Bronchial epithelial cell (primary cell): ENCODE results near the gene NANS. TPM values are rescaled to one million over a fixed set of nuclear protein-coding genes. Genes with fewer than 3 reads are reported as not detected.
"Not testable (repeated sequence)": the region's sequence is repeated elsewhere in the genome, so short reads cannot be mapped to it uniquely, and the experiment has no call there.

Source experiments
- DNase-seq: peaks from one replicate; pipeline ENCODE4 v3.0.0-alpha.2; 2010; ENCODE audit warnings: low read depth
- FAIRE-seq: peaks from 2 replicates; lab custom pipeline; 2011; peaks lifted over from hg19 to GRCh38; lab: Jason Lieb, UNC
- H3K27me3 ChIP-seq: 2 replicates; pipeline ENCODE4 v1.5.1; 2011; ENCODE audit warnings: low read length; ENCODE audit not compliant: control insufficient read depth, insufficient read depth
- H3K36me3 ChIP-seq: 2 replicates; pipeline ENCODE4 v1.5.1; 2011; ENCODE audit warnings: low read length; ENCODE audit not compliant: control insufficient read depth, insufficient read depth
- H3K4me3 ChIP-seq: 2 replicates; pipeline ENCODE4 v1.5.1; 2011; ENCODE audit warnings: mild to moderate bottlenecking, low read depth, low read length, control low read depth
- CTCF ChIP-seq: IDR thresholded peaks from 2 replicates; pipeline ENCODE4 v1.5.1; 2011; ENCODE audit warnings: mild to moderate bottlenecking, moderate library complexity, low read length, control low read depth, inconsistent platforms; ENCODE audit not compliant: insufficient read depth, severe bottlenecking
- total RNA-seq: library from RNA; depleted of rRNA; stranded (reverse); fragments of >200 nt; gene quantifications from 2 replicates; pipeline ENCODE4 v1.2.1, GENCODE V29; 2014

Gene NANS
- total RNA-seq, 1 donor from 2014 or later = 118 TPM

- FAIRE-seq = no peak
- Histone ChIP-seq H3K4me3 (no peak overlapping the region), H3K36me3 (peaks cover 3% of the 10 kb centered on the region), H3K27me3 (no peaks in the 10 kb centered on the region)
- no peak for TF ChIP-seq CTCF
- DNase-seq = peak; percentile 42
These were observed 29.4 kb downstream of the NANS start for GRCh38 chr9:98085944-98086343.

GRCh38 chr9:98086461-98086860, 29.9 kb downstream of the NANS start:
- FAIRE-seq = no peak
- no peaks in the 10 kb centered on the region for H3K27me3 ChIP-seq
- no peak for TF ChIP-seq CTCF
- no peak for DNase-seq
- peaks cover 1% of the 10 kb centered on the region for H3K36me3 ChIP-seq
- H3K4me3 ChIP-seq = no peak overlapping the region

- FAIRE-seq = no peak
- Histone ChIP-seq H3K4me3 (peak overlapping the region; percentile 28), H3K36me3 (peaks cover 1% of the 10 kb centered on the region), H3K27me3 (no peaks in the 10 kb centered on the region)
- peak; percentile 5 for TF ChIP-seq CTCF
- peak; percentile 81 for DNase-seq
These were observed 31.2 kb downstream of the NANS start for GRCh38 chr9:98087420-98088354.

- H3K36me3 ChIP-seq, FAIRE-seq, H3K4me3 ChIP-seq, H3K27me3 ChIP-seq, DNase-seq: not testable (repeated sequence)
These were observed 34.1 kb downstream of the NANS start for GRCh38 chr9:98090674-98091073.

GRCh38 chr9:98091735-98092612, 35.4 kb downstream of the NANS start:
- FAIRE-seq (no peak), DNase-seq (peak; percentile 70)
- TF ChIP-seq CTCF = no peak
- Histone ChIP-seq H3K27me3 (no peaks in the 10 kb centered on the region), H3K36me3 (peaks cover 7% of the 10 kb centered on the region), H3K4me3 (peak overlapping the region; percentile 16)

GRCh38 chr9:98092613-98092931, 36.0 kb downstream of the NANS start:
- peaks cover 7% of the 10 kb centered on the region for H3K36me3 ChIP-seq
- no peak for FAIRE-seq

More at GRCh38 chr9:98092613-98092931, 36.0 kb downstream of the NANS start:
- H3K27me3 ChIP-seq = no peaks in the 10 kb centered on the region
- no peak for TF ChIP-seq CTCF
- DNase-seq = peak; percentile 56
- H3K4me3 ChIP-seq = peak overlapping the region; percentile 16
